GM18511 (cell line): ENCODE measurements around the gene PORCN.
A peak's percentile ranks its signal among the peaks of the same experiment; 100 is the strongest.

ENCODE experiments used
- ATAC-seq: cut with Tn5 transposase; IDR thresholded peaks from one replicate; pipeline ENCODE4 v1.9.1; 2021; ENCODE audit warnings: mild to moderate bottlenecking, moderate library complexity; ENCODE audit not compliant: unreplicated experiment

PORCN gene

DNA sequence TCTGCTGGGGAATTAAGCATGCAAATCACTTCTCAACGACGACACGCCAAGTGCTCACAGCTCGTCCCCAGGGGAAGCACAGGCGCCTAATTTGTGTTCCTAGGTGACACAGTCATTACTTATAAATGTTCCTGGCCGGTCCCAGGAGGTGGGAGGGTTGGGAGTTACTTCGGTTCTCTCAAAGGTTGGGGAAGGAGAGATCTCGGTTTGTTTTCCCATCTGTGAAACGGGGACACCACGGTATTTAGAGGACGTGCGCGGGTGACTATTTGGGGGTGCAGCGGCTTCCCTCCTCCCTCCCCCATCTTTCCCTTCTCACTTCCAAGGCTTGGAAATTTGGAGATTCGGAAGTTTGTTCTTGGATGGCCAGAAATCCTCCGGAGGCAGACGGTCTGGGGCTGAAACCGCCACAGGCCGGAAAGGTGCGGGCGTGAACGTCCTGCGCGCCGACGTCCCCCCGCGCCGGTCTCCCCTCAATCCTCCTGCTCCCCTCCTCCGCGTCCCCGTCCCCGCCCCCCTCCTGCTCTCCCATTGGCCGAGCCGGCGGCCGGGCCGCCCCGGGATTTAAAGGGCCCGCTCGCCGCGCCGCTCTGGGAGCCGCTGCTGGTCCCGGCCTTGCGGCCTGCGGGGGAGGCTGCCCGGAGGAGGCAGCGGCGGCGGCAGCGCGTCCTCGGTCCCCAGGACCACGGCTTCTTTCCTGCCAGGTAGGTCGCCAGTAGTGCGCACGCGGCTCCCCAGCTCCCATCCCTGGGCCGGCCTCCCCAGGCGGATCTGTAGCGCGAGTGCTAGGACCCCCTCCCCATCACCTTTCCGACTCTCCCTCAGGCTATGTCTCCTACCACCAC is at the start of gene PORCN:
Gene PORCN, plus strand, starts transcription at position 593 of the 845 bp plus-strand sequence. CDS start 829 bp downstream, outside the sequence.
- peak; percentile 90 for ATAC-seq

DNA sequence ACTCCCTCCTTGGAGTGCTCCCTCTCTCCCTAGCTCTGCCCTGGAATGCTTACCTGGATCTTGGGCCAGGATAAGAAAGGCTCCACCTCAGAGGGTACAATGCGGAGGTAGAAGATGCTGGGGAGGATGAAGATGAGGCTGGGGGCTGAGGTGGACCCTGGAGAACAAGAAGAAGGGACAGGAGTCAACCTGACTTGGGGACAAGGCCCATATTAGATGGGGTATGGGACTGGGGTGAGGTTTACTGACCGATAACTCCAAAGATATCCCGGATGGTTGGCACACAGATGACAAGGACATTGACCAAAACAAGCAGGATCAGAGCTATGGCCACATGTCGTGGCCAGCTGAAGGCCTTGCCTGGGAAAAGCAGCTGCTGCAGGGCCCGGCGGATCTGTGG is 49.3 kb upstream of the PORCN start:
- ATAC-seq: no peak

DNA sequence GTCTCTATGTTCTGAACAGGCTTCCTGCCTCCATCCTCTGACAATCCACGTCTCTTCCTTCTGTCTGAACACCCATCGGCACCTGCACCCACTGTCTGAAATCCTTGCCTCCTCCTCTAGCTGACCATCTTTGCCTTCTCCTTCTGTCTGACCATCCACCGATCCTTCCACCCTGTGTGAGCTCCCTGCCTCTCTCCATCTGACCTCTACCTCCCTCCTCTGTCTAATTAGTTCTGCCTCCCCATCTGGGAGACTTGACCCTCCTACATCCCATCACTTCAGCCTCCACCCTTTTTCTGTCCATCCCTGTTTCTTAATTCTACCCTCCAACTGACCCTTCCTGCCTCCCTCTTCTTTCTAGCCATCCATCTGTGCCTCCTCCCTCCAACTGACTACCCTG is 48.8 kb upstream of the PORCN start:
- ATAC-seq: no peak

DNA sequence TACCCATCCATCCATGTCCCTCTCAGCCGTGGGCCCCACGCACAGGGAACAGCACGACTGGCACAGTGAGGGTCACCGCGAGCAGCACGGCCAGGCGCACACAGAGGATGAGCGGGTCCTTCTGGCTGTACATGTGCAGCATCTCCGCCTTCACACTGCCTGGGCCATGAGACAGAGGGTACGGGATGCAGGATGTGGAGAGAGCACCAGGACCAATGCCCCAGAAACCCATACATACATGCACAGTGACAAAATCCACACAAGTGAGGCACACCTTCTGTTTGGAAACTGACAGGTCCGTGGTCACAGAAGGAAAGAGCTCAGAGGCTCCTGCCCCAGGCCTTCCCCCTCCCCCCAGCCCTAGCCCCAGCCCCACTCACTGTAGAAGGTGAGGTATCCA is 48.2 kb upstream of the PORCN start:
- no peak for ATAC-seq

DNA sequence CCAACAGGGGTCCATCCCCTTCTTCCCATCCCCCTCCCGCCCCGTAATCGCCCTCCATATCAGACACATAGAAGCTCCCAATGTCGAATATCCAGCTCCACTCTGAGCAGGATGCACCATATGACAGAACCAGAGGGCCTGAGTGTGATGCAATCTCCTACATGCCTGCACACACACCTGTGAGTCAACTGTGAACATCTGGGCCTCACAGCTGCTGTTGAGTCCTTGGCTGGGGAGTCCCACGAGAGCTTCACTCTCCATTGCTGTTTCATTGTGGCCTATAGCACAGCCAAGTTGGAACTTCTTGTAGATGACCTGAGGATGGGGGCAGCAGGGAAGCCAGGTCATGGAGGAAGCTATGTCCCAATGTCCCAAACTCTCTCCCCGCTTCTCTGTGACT is 47.0 kb upstream of the PORCN start:
- no peak for ATAC-seq

DNA sequence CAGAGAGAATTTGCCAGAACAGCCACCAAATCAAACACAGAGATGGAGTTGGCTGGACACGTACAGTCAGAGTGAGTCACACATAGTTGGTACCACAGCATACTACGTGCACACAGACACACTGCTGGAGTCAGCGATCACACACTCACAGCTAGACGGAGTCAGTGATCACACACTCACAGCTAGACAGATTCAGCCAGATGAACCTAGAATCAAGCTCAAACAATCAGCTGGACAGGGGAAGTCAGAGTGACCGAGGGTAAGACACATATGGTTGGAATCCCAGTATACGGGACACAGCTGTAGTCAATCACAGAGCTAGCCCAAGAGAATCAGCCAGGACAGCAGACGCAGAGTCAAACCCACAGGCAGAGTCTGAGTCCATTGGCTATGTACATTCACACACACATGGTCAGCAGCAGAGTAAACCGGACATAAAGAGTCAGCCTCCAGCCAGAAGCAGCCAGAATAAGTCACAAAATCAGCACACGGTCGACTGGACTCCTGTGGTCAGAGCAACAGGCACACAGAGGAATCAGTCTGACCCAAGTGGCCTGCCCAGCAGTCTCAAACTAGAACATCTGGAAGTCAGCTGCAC is 43.4 kb upstream of the PORCN start:
- ATAC-seq: no peak

DNA sequence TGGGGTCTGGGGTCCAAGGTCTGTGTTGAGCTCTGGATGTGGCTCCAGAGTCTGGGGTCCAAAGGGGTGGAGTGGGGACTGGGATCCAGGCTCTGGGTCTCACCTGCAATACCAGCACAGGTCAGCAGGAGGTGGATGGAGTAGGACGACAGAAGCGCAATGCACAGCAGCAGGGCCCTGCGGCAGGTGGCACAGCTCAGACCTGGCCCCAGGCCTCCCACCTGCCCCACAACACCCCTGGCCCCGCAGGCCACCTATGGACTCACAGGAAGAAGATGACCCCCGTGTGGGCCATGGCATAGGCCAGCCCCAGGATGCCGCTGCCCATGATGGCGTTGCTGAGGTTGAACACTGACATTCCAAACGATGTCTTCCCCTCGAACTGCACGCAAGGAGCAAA is 42.1 kb upstream of the PORCN start:
- no peak for ATAC-seq

DNA sequence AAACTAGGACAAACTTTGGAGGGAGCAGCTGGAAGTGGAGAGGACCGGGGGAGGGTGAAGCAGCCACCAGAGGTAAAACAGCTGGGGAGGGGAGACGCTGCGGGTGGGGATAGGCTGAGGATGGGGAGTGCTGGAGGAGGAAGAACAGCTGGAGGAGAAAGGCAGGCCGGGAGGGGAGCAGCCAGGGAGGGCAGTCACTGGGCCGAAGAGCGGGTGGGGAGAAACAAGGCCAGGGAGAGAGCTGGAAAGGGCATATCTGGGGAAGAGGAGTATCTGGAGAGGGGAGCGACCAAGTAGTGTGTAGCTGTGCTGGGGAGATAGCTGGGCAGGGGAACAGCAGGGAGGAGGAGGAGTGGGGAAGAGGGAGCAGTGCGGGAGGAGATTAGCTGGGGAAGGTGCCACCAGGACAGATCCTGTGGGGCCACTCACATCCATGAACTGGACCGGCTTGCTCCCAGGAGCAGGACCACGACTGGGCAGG is 41.5 kb upstream of the PORCN start:
- ATAC-seq: no peak

DNA sequence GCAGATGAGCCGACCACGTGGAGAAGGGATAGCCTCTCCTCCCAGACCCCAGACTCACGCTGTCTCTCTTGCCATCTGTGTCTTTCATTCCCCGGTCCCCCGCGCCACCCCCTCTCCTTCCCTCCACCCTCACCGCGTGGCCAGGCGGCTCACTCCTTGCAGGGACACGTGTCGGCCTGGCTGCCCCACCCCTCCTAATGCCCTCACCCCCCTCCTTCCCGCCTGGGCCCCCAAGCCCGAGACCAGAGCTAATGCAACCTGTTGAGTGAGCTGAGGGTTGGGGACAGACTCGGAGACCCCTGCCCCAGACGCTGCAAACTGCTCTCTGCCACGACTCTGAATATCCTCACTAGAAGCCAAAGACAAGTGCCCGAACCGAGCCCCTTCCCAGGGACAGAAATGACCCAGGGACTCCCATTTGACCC is 40.5 kb upstream of the PORCN start:
- no peak for ATAC-seq

DNA sequence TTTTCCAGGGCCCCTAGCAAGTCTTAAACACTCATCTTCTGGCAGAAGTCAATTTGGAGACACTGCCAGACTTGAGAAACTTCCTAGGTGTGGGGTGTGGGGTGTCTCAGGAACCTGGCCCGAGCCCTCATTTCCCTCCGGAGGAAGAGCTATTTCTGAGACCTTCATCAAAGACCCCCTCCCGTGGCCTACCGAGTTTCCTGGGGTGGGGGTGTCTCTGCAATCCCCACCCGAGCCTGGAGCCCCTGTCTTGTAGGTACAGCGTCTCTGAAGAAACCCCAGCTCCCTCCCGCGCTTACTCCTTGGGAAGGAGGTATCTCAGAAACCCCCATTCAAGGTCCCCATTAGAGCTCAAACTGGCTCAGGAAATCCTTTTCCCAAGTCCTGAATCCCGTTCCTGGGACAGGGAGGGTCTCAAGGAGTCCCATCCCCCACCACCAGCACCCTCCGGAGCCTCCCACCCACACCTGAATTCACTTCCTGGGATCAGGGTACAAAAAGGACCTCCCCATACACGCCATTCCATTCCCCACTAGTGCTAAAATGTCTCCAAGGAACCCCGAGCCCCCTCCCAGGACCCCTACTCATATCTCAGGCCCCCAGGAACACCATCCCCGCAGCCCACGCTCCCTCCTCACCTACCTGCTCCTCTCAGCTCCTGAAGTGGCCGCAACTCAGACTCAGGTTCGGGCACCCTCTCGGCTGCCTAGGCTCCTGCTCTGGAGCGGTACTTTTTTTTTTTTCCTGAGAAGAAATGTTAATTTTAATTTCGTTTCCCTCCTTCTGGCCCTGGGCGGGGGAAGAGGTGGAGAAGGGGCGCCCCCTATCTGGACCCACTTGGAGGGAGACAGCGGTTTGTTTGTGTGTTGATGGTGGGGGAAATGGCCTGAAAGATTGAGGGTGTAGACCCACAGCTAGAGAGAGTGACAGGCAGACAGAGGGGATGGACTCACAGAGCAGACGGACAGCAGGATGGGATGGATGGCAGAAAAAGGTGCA is 39.8 kb upstream of the PORCN start:
- peak; percentile 56 for ATAC-seq

DNA sequence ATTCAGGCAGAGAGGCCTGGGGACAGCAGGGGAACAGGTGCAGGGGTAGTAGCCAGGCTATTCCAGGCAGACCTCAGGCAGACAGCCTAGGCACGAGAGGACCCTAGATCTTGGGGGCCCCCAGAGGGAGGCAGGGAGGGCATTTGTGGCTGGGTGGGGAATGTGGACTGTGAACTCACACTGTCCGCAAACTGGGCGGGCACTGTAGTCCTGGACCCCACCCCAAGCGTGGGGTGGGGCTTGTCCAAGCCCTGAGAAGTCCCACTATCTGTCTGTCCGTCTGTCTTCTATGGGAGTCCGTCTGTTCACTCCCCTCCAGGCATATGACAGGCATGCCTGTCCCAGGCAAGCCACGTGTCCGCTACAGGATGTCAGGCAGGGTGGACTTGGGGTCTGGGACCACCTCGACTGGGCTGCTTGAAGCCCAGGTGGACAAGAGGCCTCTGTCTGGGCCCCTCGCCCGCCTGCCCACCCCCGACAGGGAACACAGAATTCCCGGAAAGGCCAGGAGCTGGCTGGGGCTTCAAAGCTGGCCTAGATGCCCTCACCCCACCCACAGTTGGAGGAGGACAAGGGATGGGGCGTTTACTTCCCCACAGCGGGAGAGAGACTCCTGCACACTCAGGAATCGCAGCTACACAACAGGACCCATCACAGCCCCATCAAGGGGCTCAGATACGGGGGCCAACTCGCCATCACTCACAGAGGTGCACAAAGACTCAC is 38.5 kb upstream of the PORCN start, which contains the start of gene SLC38A5:
Gene SLC38A5, minus strand, starts transcription at position 151 of the 723 bp plus-strand sequence. CDS start 2,336 bp downstream, outside the sequence.
- no peak for ATAC-seq

DNA sequence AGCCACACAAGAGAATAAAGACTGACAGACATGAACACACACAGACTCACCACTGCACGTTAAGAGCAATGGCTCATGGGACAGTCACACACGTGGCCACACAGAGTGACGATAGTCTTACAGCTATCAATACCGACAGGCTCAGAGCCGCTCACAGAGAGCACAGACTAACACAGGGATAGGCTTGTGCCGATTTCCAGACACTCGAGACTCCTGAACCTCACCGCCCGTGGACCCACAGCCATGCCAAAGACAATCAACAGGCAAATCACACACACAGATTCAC is 38.0 kb upstream of the PORCN start:
- no peak for ATAC-seq

DNA sequence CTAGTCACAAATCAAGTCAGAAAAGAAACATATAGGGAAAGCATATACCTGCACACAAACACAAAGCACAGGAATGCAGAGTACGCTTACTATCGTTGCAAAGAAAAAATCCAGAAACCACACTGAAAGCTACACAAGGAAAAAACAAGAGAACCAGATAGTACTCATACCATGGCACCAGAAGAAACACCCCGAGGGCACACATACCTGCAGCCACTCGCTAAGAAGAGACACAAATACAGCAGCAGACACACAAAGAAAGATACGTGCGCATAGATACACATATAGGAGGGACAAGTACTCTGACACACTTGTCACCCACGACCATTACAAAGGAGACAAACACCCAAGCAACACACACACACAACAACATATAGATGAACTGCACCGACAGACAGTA is 37.3 kb upstream of the PORCN start:
- ATAC-seq: no peak

DNA sequence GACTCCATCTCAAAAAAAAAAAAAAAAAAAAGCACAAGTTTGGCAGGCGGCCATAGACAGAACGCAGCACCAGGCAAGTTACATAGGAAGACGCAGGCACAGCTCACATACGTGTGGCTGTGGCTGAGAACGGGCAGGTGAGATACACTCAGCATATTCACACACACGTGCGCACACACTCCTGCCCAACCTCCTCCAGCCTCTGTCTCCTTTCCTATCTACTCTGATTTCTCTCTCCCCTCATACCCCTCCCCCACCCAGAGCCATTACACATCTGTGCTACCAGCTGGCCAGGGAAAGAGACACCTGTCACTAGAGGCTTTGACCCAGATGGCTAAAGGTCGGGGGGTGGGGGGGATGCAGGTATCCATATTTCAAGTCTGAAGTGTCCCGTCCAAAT is 36.6 kb upstream of the PORCN start:
- no peak for ATAC-seq

DNA sequence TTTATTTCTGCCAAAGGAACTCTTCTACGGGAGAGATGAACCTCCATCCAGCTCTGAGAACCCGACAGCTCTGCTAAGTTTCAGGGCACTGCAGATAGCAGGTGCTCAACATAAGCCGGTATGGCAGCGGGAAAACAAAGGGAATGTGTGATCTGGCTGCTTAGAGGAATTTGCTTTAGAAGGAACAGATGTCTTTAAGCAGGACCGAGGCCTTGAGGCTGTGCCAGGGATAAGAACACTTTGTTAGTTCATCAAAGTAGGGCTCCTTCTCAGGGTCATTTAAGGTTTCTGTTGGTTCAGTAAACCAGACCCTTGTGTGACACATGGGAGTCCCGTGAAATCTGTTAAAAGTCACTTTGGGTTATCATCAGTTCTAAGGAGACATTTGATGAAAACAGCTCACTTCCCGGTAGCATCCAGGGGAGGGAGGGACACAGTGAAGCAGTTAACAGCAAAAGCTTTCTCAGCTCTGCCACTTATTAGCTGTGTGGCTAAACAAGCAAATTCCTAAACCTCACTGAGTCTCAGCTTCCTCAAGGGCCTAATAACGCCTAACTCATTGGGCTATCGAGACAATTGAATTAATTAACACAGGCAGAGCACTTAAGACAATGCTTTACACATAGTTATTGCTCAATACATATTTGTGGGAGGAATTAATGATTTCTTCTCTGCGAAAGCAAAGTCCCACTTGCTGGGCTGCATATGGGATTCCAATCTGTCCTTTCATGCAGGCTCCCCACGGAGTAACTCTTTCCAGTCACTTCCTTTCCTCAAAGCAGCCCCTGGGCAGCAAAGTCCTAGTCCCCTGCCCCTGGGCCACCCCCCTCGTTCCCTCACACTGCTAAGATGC is 35.7 kb upstream of the PORCN start:
- no peak for ATAC-seq

DNA sequence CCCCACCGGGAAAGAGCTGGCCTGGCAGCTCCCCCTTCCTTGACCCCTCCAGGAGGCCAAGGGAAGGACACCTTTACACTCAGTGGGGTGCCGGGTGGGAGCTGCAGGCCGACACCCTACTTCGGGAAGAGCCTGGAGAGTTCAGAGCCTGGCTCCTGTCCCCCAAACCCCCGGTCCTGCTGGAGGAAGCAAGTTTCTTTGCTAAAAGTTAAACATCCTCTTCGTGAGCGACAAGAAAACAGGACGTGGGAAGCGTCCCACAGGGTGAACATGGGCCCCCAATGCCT is 35.1 kb upstream of the PORCN start:
- no peak for ATAC-seq

DNA sequence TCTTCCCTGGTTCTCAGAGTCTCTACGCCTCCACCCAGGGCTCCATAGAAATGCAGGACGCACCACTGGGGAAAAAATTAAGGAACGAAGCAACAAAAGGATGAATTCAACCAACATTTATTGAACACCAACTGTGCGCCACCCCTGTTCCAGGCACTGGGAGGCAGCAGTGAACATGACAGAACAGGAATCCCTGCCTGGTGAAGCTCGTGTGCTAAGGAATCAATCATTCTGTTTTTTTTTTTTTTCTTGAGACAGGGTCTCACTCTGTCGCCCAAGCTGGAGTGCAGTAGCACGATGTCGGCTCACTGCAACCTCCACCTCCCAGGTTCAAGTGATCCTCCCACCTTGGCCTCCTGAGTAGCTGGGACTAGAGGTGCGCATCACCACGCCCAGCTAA is 34.7 kb upstream of the PORCN start:
- no peak for ATAC-seq

DNA sequence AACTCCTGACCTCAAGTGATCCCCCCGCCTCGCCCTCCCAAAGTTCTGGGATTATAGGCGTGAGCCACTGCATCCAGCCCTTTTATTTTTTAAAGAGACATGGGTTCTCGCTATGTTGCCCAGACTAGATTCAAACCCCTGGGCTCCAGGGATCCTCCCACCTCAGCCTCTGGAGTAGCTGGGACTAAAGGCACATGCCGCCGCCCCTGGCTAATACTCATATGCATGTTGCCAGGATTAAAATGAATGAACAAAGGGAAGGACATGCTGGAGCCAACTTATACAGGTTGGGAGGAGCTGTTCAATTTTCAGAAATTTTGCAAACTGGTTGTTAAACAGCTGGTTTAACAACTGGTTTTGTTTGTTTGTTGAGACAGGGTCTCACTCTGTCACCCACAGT is 34.2 kb upstream of the PORCN start:
- ATAC-seq: no peak

DNA sequence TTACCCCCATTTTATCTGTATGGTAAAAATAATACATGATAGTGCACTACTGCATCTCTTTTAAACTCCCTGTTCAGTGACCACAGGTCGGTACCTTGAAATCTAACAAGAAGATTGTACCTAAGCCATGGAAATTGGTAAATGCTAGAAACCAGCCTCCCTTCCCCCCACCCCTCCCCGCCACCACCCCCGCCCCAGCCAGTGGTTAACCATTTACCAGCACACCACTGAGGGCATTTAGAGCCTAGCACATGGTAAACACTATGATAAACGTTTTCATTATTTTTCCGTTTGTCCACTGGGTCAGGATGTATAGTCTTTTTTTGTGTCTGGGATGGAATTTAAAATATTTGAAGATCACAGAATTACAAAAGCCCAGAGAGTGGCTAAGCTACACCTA is 33.5 kb upstream of the PORCN start:
- peak; percentile 24 for ATAC-seq
